Astrocyte (in vitro differentiated cells and primary cell): Measurements from ENCODE around the gene MAML2.

ENCODE experiments used
- EZH2 ChIP-seq: IDR thresholded peaks from 2 replicates; pipeline ENCODE4 v1.6.1; 2012; ENCODE audit warnings: mild to moderate bottlenecking, low read length, inconsistent platforms; ENCODE audit not compliant: insufficient read depth
- TF ChIP-seq, protein P1 (sequence below): IDR thresholded peaks from 2 replicates; pipeline ENCODE4 v1.5.1; 2011; ENCODE audit warnings: low read depth, mild to moderate bottlenecking, inconsistent platforms, low read length, moderate library complexity; ENCODE audit not compliant: insufficient read depth

DNA sequence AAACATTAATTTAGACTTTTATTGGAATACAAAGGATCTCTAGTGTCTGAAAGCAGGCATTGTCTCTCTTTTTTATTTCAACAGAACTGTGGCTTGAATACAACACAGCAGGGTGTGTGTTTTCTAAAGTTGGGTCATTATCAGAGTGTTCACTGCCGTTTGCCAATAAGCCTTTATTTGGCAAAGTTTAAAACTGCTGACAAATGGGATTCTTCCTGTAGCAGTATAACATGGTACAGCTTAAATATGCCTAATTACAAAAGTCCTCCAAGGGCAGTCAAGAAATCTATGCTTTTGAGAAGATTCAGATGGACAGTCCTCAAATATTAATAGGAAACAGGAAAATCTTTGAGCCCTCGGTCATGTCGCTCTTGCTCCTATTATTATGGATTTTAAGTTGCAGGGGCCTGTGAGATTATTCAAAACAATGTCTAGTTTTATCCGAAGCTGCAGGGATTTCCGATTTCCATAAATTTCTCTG is 199.9 kb downstream of the MAML2 start:
- TF ChIP-seq, protein P1, sequence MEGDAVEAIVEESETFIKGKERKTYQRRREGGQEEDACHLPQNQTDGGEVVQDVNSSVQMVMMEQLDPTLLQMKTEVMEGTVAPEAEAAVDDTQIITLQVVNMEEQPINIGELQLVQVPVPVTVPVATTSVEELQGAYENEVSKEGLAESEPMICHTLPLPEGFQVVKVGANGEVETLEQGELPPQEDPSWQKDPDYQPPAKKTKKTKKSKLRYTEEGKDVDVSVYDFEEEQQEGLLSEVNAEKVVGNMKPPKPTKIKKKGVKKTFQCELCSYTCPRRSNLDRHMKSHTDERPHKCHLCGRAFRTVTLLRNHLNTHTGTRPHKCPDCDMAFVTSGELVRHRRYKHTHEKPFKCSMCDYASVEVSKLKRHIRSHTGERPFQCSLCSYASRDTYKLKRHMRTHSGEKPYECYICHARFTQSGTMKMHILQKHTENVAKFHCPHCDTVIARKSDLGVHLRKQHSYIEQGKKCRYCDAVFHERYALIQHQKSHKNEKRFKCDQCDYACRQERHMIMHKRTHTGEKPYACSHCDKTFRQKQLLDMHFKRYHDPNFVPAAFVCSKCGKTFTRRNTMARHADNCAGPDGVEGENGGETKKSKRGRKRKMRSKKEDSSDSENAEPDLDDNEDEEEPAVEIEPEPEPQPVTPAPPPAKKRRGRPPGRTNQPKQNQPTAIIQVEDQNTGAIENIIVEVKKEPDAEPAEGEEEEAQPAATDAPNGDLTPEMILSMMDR = no peak
- no peak for TF ChIP-seq EZH2
